ENCODE data around the gene REM2.

The REM2 gene

DNA sequence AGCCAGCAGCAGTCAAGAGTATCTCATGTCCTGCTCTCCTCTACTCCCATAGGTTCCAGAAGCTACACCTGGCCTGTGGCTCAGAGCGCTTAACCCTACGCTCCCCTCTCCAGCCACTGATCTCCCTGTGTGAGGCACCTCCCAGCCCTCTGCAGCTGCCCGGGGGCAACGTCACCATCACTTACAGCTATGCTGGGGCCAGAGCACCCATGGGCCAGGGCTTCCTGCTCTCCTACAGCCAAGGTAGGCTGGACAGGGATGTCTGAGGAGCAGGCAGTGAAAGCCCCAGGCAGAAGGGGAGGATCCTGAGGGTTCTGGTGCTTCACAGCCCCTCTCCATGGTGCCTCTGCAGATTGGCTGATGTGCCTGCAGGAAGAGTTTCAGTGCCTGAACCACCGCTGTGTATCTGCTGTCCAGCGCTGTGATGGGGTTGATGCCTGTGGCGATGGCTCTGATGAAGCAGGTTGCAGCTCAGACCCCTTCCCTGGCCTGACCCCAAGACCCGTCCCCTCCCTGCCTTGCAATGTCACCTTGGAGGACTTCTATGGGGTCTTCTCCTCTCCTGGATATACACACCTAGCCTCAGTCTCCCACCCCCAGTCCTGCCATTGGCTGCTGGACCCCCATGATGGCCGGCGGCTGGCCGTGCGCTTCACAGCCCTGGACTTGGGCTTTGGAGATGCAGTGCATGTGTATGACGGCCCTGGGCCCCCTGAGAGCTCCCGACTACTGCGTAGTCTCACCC is 7.8 kb upstream of the REM2 start:
- no peak for DNase-seq (ENCODE audit: low spot score)

DNA sequence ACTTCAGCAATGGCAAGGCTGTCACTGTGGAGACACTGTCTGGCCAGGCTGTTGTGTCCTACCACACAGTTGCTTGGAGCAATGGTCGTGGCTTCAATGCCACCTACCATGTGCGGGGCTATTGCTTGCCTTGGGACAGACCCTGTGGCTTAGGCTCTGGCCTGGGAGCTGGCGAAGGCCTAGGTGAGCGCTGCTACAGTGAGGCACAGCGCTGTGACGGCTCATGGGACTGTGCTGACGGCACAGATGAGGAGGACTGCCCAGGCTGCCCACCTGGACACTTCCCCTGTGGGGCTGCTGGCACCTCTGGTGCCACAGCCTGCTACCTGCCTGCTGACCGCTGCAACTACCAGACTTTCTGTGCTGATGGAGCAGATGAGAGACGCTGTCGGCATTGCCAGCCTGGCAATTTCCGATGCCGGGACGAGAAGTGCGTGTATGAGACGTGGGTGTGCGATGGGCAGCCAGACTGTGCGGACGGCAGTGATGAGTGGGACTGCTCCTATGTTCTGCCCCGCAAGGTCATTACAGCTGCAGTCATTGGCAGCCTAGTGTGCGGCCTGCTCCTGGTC is 7.2 kb upstream of the REM2 start:
- DNase-seq (ENCODE audit: low spot score), result no peak

DNA sequence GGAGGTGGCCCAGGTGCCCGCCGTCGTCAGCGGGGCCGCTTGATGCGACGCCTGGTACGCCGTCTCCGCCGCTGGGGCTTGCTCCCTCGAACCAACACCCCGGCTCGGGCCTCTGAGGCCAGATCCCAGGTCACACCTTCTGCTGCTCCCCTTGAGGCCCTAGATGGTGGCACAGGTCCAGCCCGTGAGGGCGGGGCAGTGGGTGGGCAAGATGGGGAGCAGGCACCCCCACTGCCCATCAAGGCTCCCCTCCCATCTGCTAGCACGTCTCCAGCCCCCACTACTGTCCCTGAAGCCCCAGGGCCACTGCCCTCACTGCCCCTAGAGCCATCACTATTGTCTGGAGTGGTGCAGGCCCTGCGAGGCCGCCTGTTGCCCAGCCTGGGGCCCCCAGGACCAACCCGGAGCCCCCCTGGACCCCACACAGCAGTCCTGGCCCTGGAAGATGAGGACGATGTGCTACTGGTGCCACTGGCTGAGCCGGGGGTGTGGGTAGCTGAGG is 6.0 kb upstream of the REM2 start:
- DNase-seq (ENCODE audit: low spot score), result no peak

- DNase-seq (ENCODE audit: low spot score), result no peak
Measured at GRCh38 chr14:22878271-22879246, 4.5 kb upstream of the REM2 start.

- no peak for DNase-seq (ENCODE audit: low spot score)
Measured at GRCh38 chr14:22882064-22882463, 958 bp upstream of the REM2 start.

DNA sequence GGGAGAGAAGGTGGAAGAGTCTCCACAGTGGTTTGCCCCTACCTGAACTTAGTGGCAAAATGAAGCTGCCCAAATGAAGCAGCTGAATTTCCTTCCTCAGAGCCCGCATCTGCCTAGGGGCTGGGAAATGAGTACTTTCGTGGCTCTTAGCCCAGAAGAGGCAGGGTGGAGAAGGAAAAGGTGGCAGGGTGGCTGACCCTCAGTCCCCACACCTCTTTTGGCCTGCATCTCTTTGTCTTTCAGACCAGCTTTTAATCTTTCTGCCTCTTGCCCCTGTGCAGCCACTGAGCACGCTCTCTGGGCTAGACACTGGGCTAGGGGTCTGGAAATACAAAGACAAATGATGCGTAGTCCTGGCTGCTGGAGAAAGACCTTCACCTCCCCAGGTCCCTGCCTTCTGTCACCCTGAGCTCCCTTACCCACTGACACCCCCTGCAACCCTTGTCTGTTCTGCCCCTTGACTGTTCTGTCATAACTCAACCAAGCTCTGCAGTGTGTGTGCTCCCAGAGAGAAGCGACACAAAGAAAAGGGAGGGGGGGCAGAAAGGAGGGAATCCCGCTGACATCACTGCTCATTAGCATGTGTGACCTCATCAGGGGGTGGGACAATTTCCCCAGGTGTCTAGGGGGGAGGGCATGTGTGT is 371 bp upstream of the REM2 start:
- DNase-seq (ENCODE audit: low spot score), result no peak

DNA sequence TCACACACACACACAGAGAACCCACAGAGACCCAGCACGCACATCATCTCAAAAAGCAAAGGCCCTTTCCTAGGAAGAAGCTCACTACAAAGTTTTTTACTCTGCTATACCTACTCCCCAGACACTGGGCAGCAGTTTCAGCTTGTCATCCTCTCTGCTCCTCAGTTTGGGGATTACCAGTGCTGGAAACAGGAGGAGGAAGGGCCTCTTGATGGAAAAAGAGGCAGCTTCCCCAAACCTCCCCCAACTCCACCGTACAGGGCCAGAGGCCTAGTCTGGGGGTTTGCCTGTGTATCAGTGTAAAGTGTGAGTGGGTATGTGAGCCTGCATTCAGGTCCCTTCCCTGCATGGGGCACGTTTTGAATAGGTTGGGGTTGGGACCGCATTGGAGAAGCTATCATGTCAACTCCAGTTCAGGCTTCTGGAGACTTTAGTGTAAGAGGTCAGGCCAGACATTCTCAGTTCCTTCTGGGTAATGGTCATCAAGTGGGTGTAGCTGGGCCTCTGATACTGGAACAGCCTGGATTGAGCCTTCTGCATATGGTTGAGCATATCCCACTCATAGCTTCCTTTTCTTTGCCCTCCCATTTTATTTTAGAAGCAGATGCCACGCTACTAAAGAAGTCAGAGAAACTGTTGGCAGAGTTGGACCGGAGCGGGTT is 1.2 kb downstream of the REM2 start:
- DNase-seq (ENCODE audit: low spot score), result no peak

DNA sequence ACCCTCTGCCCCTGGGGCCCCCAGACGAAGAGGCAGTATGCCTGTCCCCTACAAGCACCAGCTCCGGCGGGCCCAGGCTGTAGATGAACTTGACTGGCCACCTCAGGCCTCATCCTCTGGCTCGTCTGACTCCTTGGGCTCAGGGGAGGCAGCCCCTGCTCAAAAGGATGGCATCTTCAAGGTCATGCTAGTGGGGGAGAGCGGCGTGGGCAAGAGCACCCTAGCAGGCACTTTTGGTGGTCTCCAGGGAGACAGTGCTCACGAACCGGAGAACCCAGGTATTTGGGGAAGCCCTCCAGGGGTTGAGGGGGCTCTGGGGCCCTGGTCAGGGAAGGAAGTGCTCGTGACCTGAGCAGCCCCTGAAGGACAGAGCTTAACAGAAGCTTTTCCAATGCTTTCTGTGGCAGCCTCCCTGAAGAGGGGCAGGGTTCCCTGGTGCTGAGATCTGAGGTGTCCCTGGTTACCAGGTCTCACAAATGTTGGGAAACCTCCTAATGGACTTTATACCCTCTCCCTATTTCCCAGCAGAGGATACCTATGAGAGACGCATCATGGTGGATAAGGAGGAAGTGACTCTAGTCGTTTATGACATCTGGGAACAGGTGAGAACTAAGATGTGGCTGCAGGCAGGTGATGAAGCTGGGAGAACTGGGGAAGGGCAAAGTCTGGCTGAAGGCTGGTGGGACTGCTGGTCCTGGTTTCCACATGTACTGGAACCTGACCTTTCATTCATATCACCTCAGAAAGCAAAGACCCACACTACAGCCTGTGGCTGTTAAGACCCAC is 1.9 kb downstream of the REM2 start:
- no peak for DNase-seq (ENCODE audit: low spot score)

- no peak for DNase-seq (ENCODE audit: low spot score)
Measured at GRCh38 chr14:22885975-22886374, 3.0 kb downstream of the REM2 start.

DNA sequence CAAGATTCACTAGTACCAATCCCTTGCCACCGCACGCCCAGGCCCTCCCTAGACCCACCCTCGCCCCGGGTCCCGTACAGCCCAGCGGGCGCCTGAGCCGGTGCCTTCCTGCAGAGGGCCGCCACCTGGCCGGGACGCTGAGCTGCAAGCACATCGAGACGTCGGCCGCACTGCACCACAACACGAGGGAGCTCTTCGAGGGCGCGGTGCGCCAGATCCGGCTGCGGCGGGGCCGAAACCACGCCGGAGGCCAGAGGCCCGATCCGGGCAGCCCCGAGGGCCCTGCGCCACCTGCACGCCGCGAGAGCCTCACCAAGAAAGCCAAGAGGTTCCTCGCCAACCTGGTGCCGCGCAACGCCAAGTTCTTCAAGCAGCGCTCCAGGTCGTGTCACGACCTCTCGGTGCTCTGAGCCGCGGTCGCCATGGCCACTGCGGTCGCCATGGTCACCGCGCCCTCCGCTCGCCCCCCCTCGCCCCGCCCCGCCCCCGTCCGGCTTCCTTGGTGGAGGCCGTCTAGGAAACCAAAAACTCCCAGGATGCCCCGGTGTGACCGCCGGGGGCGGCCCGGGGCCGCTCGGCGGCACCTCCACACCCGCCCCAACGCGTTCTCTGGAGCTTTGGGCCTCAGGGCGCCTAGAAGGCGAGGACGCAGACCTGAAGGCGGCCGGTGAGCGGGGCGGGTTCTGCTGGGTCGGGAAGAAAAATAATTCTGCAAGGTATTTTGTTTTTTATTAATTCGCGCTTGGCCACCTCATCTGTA is 3.7 kb downstream of the REM2 start:
- DNase-seq (ENCODE audit: low spot score), result peak; percentile 81

- DNase-seq (ENCODE audit: low spot score), result peak; percentile 94
Measured at GRCh38 chr14:22887260-22887989, 4.4 kb downstream of the REM2 start.

DNA sequence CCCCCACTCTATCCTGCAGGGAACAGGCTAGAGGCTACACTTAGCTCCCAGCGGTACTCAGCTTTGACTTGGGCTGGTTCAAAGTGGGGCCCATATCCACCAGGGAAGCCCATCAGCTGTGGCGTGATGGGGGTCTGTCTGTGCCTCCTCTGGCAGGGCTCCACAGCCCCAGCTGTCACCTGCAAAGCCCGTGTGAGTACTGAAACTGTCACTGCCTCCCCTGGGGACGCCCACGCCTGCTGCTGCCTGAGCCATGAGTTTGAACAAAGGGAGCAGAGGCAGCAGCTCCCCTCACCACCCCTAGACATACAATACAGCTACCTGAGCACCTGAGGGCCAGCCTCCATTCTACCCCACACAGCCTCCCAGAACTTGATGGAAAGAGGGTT is 5.0 kb downstream of the REM2 start:
- DNase-seq (ENCODE audit: low spot score), result no peak

GRCh38 chr14:22888662-22889061 is 5.6 kb downstream of the REM2 start:
- no peak for DNase-seq (ENCODE audit: low spot score)

DNA sequence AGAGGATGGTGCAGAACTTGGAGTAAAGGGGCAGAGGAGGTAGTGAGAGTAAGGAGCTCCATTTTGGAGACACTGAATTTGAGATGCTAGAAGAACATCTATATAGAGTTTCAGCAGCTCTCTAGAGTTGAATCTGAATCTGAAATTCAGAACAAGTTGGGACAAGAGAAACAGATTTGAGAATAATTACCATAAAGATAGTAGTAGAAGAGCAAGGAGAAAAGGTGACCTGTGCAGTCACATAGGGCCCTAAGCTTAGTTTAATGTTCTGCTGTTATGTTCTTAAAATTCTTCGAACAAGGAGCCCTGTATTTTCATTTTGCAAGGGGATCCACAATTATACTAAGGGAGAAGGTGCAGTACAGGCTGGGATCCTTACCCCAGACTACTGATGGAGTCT is 7.4 kb downstream of the REM2 start:
- no peak for DNase-seq (ENCODE audit: low spot score)

DNA sequence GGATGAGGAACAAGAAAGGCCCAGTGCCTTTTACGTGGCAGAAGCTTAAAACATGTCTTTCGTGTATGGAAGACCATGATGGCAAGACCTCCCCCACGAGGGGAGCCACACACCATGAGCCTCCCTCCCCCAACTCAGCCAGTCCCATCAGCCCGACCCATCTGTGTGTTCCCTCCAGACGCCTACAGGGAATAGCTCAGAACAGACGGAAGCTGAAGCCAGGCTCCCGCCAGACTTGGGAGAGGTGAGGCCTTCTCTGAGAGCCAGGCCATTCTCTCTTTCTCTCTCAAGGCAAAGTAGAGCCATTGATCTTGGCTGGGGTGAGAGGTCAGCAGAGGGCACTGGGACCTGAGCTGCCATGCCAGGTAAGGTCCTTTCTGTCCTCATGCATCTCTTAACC is 9.5 kb downstream of the REM2 start:
- no peak for DNase-seq (ENCODE audit: low spot score)

DNA sequence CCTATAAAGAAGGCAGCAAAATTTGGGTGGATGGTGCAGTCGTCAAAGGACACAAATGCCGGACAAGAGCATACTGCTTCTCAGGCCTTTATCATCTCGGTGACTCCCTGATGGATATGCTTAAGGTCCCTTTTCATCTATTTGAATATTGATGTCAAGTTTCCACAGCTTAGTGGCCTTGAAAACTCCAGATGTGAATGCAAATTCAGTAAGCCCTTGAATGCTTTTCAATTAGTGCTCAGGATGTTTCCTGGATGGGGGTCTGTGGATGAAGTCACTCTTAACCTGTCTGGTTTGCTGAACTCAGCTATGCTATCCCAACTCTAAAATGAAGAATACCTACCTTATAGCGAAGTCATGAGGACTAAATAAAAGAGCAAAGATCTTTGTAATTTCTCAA is 10.7 kb downstream of the REM2 start:
- DNase-seq (ENCODE audit: low spot score), result no peak

GRCh38 chr14:22895402-22895801 is 12.4 kb downstream of the REM2 start:
- DNase-seq (ENCODE audit: low spot score), result no peak

GRCh38 chr14:22896356-22896755 is 13.3 kb downstream of the REM2 start:
- no peak for DNase-seq (ENCODE audit: low spot score)

GRCh38 chr14:22896760-22897159 is 13.7 kb downstream of the REM2 start:
- DNase-seq (ENCODE audit: low spot score), result no peak
